B cell (primary cell): ENCODE data around the gene CERK.

Experiments
- EZH2 ChIP-seq: IDR thresholded peaks from 2 replicates; pipeline ENCODE4 v1.6.1; 2012; ENCODE audit warnings: borderline replicate concordance, low read depth, mild to moderate bottlenecking, moderate library complexity, low read length; ENCODE audit not compliant: insufficient read depth, poor library complexity, severe bottlenecking
- TF ChIP-seq, protein P1 (sequence below): fragments of 200-600 bp; IDR thresholded peaks from one replicate; pipeline ENCODE4 v1.8.0; 2022; ENCODE audit warnings: antibody characterized with exemption, mild to moderate bottlenecking

DNA sequence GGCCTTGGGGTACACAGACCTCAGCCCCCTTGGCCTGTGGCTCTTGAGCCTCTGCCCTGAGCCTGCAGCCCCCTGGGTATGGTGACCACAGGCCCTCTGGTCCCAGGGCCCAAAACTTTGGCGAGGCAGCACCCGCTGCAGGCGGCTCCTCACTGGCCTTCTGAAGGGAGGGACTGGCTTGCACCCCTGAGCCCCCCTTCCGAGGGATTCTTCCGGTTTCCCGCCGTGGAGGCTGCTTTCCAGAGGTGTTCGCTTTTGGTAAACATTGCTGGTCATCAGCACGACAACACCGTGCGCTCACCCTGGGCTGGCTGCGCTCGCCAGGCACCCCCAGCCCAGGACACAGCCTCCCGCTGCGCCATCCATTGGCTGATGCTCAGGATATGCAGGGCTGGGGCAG lies 75.8 kb downstream of the CERK start:
- TF ChIP-seq, protein P1, sequence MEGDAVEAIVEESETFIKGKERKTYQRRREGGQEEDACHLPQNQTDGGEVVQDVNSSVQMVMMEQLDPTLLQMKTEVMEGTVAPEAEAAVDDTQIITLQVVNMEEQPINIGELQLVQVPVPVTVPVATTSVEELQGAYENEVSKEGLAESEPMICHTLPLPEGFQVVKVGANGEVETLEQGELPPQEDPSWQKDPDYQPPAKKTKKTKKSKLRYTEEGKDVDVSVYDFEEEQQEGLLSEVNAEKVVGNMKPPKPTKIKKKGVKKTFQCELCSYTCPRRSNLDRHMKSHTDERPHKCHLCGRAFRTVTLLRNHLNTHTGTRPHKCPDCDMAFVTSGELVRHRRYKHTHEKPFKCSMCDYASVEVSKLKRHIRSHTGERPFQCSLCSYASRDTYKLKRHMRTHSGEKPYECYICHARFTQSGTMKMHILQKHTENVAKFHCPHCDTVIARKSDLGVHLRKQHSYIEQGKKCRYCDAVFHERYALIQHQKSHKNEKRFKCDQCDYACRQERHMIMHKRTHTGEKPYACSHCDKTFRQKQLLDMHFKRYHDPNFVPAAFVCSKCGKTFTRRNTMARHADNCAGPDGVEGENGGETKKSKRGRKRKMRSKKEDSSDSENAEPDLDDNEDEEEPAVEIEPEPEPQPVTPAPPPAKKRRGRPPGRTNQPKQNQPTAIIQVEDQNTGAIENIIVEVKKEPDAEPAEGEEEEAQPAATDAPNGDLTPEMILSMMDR, result no peak
- no peak for TF ChIP-seq EZH2
